Measurements from ENCODE around the gene PCDH9.

The PCDH9 gene

GRCh38 chr13:67125681-67126080 lies 104.5 kb downstream of the PCDH9 start:
- H2BK15ac ChIP-seq (replicated peaks; ENCODE audit: low read depth) = no peak overlapping the region
- no peak overlapping the region for H3K9ac ChIP-seq (ENCODE audit: low read length)
- H3K4me2 ChIP-seq (ENCODE audit: low read length) = no peak overlapping the region
- H3K56ac ChIP-seq (ENCODE audit: low read length) = no peak overlapping the region
- no peaks in the 10 kb centered on the region for H3K79me2 ChIP-seq (ENCODE audit: control insufficient read depth, insufficient read depth, low read length)
- no peaks in the 10 kb centered on the region for H3K79me1 ChIP-seq (ENCODE audit: low read length)
- H3K27me3 ChIP-seq (ENCODE audit: insufficient read depth, low read length, poor library complexity) = no peaks in the 10 kb centered on the region
- no peak overlapping the region for H2AK5ac ChIP-seq (ENCODE audit: low read length)
- H4K5ac ChIP-seq (ENCODE audit: low read length) = no peak overlapping the region
- H3K18ac ChIP-seq (ENCODE audit: low read length) = no peak overlapping the region
- no peak overlapping the region for H2BK5ac ChIP-seq (ENCODE audit: low read length)
- no peak overlapping the region for H4K8ac ChIP-seq (ENCODE audit: low read depth, low read length)
- H2BK120ac ChIP-seq (ENCODE audit: low read depth, low read length) = no peak overlapping the region
- H3K23ac ChIP-seq (ENCODE audit: low read length) = no peak overlapping the region
- no peaks in the 10 kb centered on the region for H3K36me3 ChIP-seq (ENCODE audit: control insufficient read depth, insufficient read depth, low read length)
- no peaks in the 10 kb centered on the region for H3K4me1 ChIP-seq (ENCODE audit: control insufficient read depth, low read depth, low read length)
- no peak for DNase-seq
- H3K27ac ChIP-seq (ENCODE audit: low read depth, low read length) = no peak overlapping the region
- no peak overlapping the region for H3K4me3 ChIP-seq (ENCODE audit: low read length)
- H3K4ac ChIP-seq (ENCODE audit: low read depth, low read length) = no peak overlapping the region

- no CpG with 5 or more reads among the region's 3 CpGs for WGBS (ENCODE audit: extremely low coverage, insufficient coverage, low lambda C conversion rate)
Measured at GRCh38 chr13:67123165-67123564, 107.0 kb downstream of the PCDH9 start.

GRCh38 chr13:67122251-67122650 lies 107.9 kb downstream of the PCDH9 start:
- H2BK15ac ChIP-seq (replicated peaks; ENCODE audit: low read depth) = no peak overlapping the region
- H3K23ac ChIP-seq (ENCODE audit: low read length) = no peak overlapping the region
- no peak overlapping the region for H2AK5ac ChIP-seq (ENCODE audit: low read length)
- H3K4me3 ChIP-seq (ENCODE audit: low read length) = no peak overlapping the region
- H3K9ac ChIP-seq (ENCODE audit: low read length) = no peak overlapping the region
- no peak overlapping the region for H2BK120ac ChIP-seq (ENCODE audit: low read depth, low read length)
- H3K79me2 ChIP-seq (ENCODE audit: control insufficient read depth, insufficient read depth, low read length) = no peaks in the 10 kb centered on the region
- no peak overlapping the region for H3K18ac ChIP-seq (ENCODE audit: low read length)
- no peak overlapping the region for H2BK5ac ChIP-seq (ENCODE audit: low read length)
- no peaks in the 10 kb centered on the region for H3K79me1 ChIP-seq (ENCODE audit: low read length)
- H3K4me1 ChIP-seq (ENCODE audit: control insufficient read depth, low read depth, low read length) = no peaks in the 10 kb centered on the region
- WGBS (ENCODE audit: extremely low coverage, insufficient coverage, low lambda C conversion rate) = no CpG with 5 or more reads among the region's 6 CpGs
- H3K4me2 ChIP-seq (ENCODE audit: low read length) = no peak overlapping the region
- no peak overlapping the region for H4K5ac ChIP-seq (ENCODE audit: low read length)
- no peak overlapping the region for H4K8ac ChIP-seq (ENCODE audit: low read depth, low read length)
- DNase-seq = no peak
- H3K56ac ChIP-seq (ENCODE audit: low read length) = no peak overlapping the region
- no peaks in the 10 kb centered on the region for H3K36me3 ChIP-seq (ENCODE audit: control insufficient read depth, insufficient read depth, low read length)
- no peak overlapping the region for H3K27ac ChIP-seq (ENCODE audit: low read depth, low read length)
- no peaks in the 10 kb centered on the region for H3K27me3 ChIP-seq (ENCODE audit: insufficient read depth, low read length, poor library complexity)
- H3K4ac ChIP-seq (ENCODE audit: low read depth, low read length) = no peak overlapping the region

More at GRCh38 chr13:67123165-67123564, 107.0 kb downstream of the PCDH9 start:
- H3K79me1 ChIP-seq (ENCODE audit: low read length) = no peaks in the 10 kb centered on the region
- no peak overlapping the region for H4K5ac ChIP-seq (ENCODE audit: low read length)
- no peaks in the 10 kb centered on the region for H3K36me3 ChIP-seq (ENCODE audit: control insufficient read depth, insufficient read depth, low read length)
- no peak overlapping the region for H3K4ac ChIP-seq (ENCODE audit: low read depth, low read length)
- H4K8ac ChIP-seq (ENCODE audit: low read depth, low read length) = no peak overlapping the region
- H3K18ac ChIP-seq (ENCODE audit: low read length) = no peak overlapping the region
- no peak overlapping the region for H3K27ac ChIP-seq (ENCODE audit: low read depth, low read length)
- no peak overlapping the region for H2BK15ac ChIP-seq (replicated peaks; ENCODE audit: low read depth)
- no peak overlapping the region for H2BK120ac ChIP-seq (ENCODE audit: low read depth, low read length)
- H3K56ac ChIP-seq (ENCODE audit: low read length) = no peak overlapping the region
- H2BK5ac ChIP-seq (ENCODE audit: low read length) = no peak overlapping the region
- no peak overlapping the region for H3K4me3 ChIP-seq (ENCODE audit: low read length)
- no peaks in the 10 kb centered on the region for H3K79me2 ChIP-seq (ENCODE audit: control insufficient read depth, insufficient read depth, low read length)
- H3K27me3 ChIP-seq (ENCODE audit: insufficient read depth, low read length, poor library complexity) = no peaks in the 10 kb centered on the region
- H3K23ac ChIP-seq (ENCODE audit: low read length) = no peak overlapping the region
- H3K9ac ChIP-seq (ENCODE audit: low read length) = no peak overlapping the region
- no peaks in the 10 kb centered on the region for H3K4me1 ChIP-seq (ENCODE audit: control insufficient read depth, low read depth, low read length)
- no peak overlapping the region for H2AK5ac ChIP-seq (ENCODE audit: low read length)
- DNase-seq = no peak
- H3K4me2 ChIP-seq (ENCODE audit: low read length) = no peak overlapping the region

GRCh38 chr13:67120872-67121531 lies 109.1 kb downstream of the PCDH9 start:
- Histone ChIP-seq H4K5ac (ENCODE audit: low read length) (no peak overlapping the region), H2BK5ac (ENCODE audit: low read length) (no peak overlapping the region), H2AK5ac (ENCODE audit: low read length) (no peak overlapping the region), H2BK120ac (ENCODE audit: low read depth, low read length) (no peak overlapping the region), H3K18ac (ENCODE audit: low read length) (no peak overlapping the region), H3K4ac (ENCODE audit: low read depth, low read length) (no peak overlapping the region), H4K8ac (ENCODE audit: low read depth, low read length) (no peak overlapping the region), H2BK15ac (replicated peaks; ENCODE audit: low read depth) (no peak overlapping the region), H3K56ac (ENCODE audit: low read length) (no peak overlapping the region), H3K9ac (ENCODE audit: low read length) (no peak overlapping the region), H3K23ac (ENCODE audit: low read length) (no peak overlapping the region), H3K4me3 (ENCODE audit: low read length) (no peak overlapping the region), H3K27me3 (ENCODE audit: insufficient read depth, low read length, poor library complexity) (no peaks in the 10 kb centered on the region), H3K27ac (ENCODE audit: low read depth, low read length) (no peak overlapping the region), H3K79me2 (ENCODE audit: control insufficient read depth, insufficient read depth, low read length) (no peaks in the 10 kb centered on the region), H3K36me3 (ENCODE audit: control insufficient read depth, insufficient read depth, low read length) (no peaks in the 10 kb centered on the region), H3K4me1 (ENCODE audit: control insufficient read depth, low read depth, low read length) (no peaks in the 10 kb centered on the region), H3K4me2 (ENCODE audit: low read length) (no peak overlapping the region), H3K79me1 (ENCODE audit: low read length) (no peaks in the 10 kb centered on the region)
- no peak for DNase-seq
- 100% methylated on average over 1 of the region's 6 CpGs for WGBS (ENCODE audit: extremely low coverage, insufficient coverage, low lambda C conversion rate)

- Histone ChIP-seq H2BK5ac (ENCODE audit: low read length) (no peak overlapping the region), H3K79me2 (ENCODE audit: control insufficient read depth, insufficient read depth, low read length) (no peaks in the 10 kb centered on the region), H3K27ac (ENCODE audit: low read depth, low read length) (no peak overlapping the region), H3K4me3 (ENCODE audit: low read length) (no peak overlapping the region), H3K4me2 (ENCODE audit: low read length) (no peak overlapping the region), H3K56ac (ENCODE audit: low read length) (no peak overlapping the region), H3K4ac (ENCODE audit: low read depth, low read length) (no peak overlapping the region), H4K5ac (ENCODE audit: low read length) (no peak overlapping the region), H3K9ac (ENCODE audit: low read length) (no peak overlapping the region), H4K8ac (ENCODE audit: low read depth, low read length) (no peak overlapping the region), H2BK120ac (ENCODE audit: low read depth, low read length) (no peak overlapping the region), H3K27me3 (ENCODE audit: insufficient read depth, low read length, poor library complexity) (no peaks in the 10 kb centered on the region), H3K23ac (ENCODE audit: low read length) (no peak overlapping the region), H3K36me3 (ENCODE audit: control insufficient read depth, insufficient read depth, low read length) (no peaks in the 10 kb centered on the region), H3K18ac (ENCODE audit: low read length) (no peak overlapping the region), H2AK5ac (ENCODE audit: low read length) (no peak overlapping the region), H3K79me1 (ENCODE audit: low read length) (no peaks in the 10 kb centered on the region), H2BK15ac (replicated peaks; ENCODE audit: low read depth) (no peak overlapping the region), H3K4me1 (ENCODE audit: control insufficient read depth, low read depth, low read length) (no peaks in the 10 kb centered on the region)
- DNase-seq = no peak
- no CpG with 5 or more reads among the region's 1 CpG for WGBS (ENCODE audit: extremely low coverage, insufficient coverage, low lambda C conversion rate)
Measured at GRCh38 chr13:67119481-67119894, 110.6 kb downstream of the PCDH9 start.

- Histone ChIP-seq H4K8ac (ENCODE audit: low read depth, low read length) (no peak overlapping the region), H3K36me3 (ENCODE audit: control insufficient read depth, insufficient read depth, low read length) (no peaks in the 10 kb centered on the region), H3K27me3 (ENCODE audit: insufficient read depth, low read length, poor library complexity) (no peaks in the 10 kb centered on the region), H2BK5ac (ENCODE audit: low read length) (no peak overlapping the region), H3K4me2 (ENCODE audit: low read length) (no peak overlapping the region), H2BK15ac (replicated peaks; ENCODE audit: low read depth) (no peak overlapping the region), H3K23ac (ENCODE audit: low read length) (no peak overlapping the region), H3K4me1 (ENCODE audit: control insufficient read depth, low read depth, low read length) (no peaks in the 10 kb centered on the region), H3K56ac (ENCODE audit: low read length) (no peak overlapping the region), H2AK5ac (ENCODE audit: low read length) (no peak overlapping the region), H3K9ac (ENCODE audit: low read length) (no peak overlapping the region), H3K79me2 (ENCODE audit: control insufficient read depth, insufficient read depth, low read length) (no peaks in the 10 kb centered on the region), H3K79me1 (ENCODE audit: low read length) (no peaks in the 10 kb centered on the region), H3K4ac (ENCODE audit: low read depth, low read length) (no peak overlapping the region), H4K5ac (ENCODE audit: low read length) (no peak overlapping the region), H3K18ac (ENCODE audit: low read length) (no peak overlapping the region), H3K27ac (ENCODE audit: low read depth, low read length) (no peak overlapping the region), H3K4me3 (ENCODE audit: low read length) (no peak overlapping the region), H2BK120ac (ENCODE audit: low read depth, low read length) (no peak overlapping the region)
- no CpG with 5 or more reads among the region's 1 CpG for WGBS (ENCODE audit: extremely low coverage, insufficient coverage, low lambda C conversion rate)
- DNase-seq = no peak
Measured at GRCh38 chr13:67118277-67118676, 111.9 kb downstream of the PCDH9 start.
